K562 (cell line): ENCODE measurements around the gene CTDSP1. TPM values are rescaled to one million over a fixed set of nuclear protein-coding genes. Genes with fewer than 3 reads are reported as not detected.

ENCODE experiments used
- CEBPG ChIP-seq, 3 experiments: fragments of 200-800 bp in 1 of 3; sonication (Bioruptor generic) in 1 of 3; sonication (generic) in 1 of 3; formaldehyde crosslinking in 1 of 3; IDR thresholded peaks in 2 of 3; conservative IDR thresholded peaks in 1 of 3; 2 replicates each; pipeline versions ENCODE4 v1.6.1 to v1.8.0; 2016 to 2022; ENCODE audit warnings: missing compliant biosample characterization in 2 of 3, missing genetic modification characterization in 2 of 3, mild to moderate bottlenecking in 1 of 3, missing genetic modification reagents in 1 of 3
- CREM ChIP-seq: IDR thresholded peaks from 2 replicates; pipeline ENCODE4 v1.6.1; 2014; ENCODE audit warnings: antibody characterized with exemption, low read depth
- EHMT2 ChIP-seq: fragments of 450-650 bp; IDR thresholded peaks from 2 replicates; pipeline ENCODE4 v1.6.1; 2018; ENCODE audit warnings: antibody characterized with exemption
- ELF1 ChIP-seq: fragments of 200-800 bp; sonication (Bioruptor generic); IDR thresholded peaks from 2 replicates; pipeline ENCODE4 v1.6.1; 2016; ENCODE audit warnings: missing genetic modification characterization, missing compliant biosample characterization
- ERF ChIP-seq: fragments of 450-650 bp; formaldehyde crosslinking; IDR thresholded peaks from 2 replicates; pipeline ENCODE4 v1.4.0; 2020; ENCODE audit warnings: mild to moderate bottlenecking, mixed read lengths
- ETV1 ChIP-seq: fragments of 450-650 bp; conservative IDR thresholded peaks from 2 replicates; pipeline ENCODE4 v1.6.1; 2016; ENCODE audit warnings: missing genetic modification characterization, control low read depth, low read depth, missing compliant biosample characterization
- KLF10 ChIP-seq: fragments of 250-450 bp; sonication (Bioruptor Pico); IDR thresholded peaks from 2 replicates; pipeline ENCODE4 v1.6.1; 2021; ENCODE audit warnings: matching md5 sums
- MECOM ChIP-seq: fragments of 250-450 bp; sonication (Bioruptor Pico); IDR thresholded peaks from 2 replicates; pipeline ENCODE4 v1.8.0; 2022; ENCODE audit warnings: inconsistent platforms
- MNT ChIP-seq, 2 experiments: fragments of 450-650 bp; conservative IDR thresholded peaks; 2 replicates each; pipeline ENCODE4 v1.6.1; 2017; ENCODE audit warnings: mild to moderate bottlenecking in 2 of 2, moderate library complexity in 2 of 2
- PHB2 ChIP-seq: fragments of 450-650 bp; IDR thresholded peaks from 2 replicates; pipeline ENCODE4 v1.6.1; 2017; ENCODE audit warnings: low read depth
- RBM39 ChIP-seq: fragments of 200-400 bp; formaldehyde crosslinking; optimal IDR thresholded peaks from 2 replicates; pipeline ENCODE3; 2018; ENCODE audit warnings: low read depth, low read length
- SMARCA5 ChIP-seq: fragments of 450-650 bp; IDR thresholded peaks from 2 replicates; pipeline ENCODE4 v1.6.1; 2016
- SNIP1 ChIP-seq: fragments of 450-650 bp; IDR thresholded peaks from 2 replicates; pipeline ENCODE4 v1.7.1; 2017; ENCODE audit warnings: low read depth, mild to moderate bottlenecking
- THRAP3 ChIP-seq: fragments of 450-650 bp; IDR thresholded peaks from 2 replicates; pipeline ENCODE4 v1.6.1; 2016; ENCODE audit warnings: mild to moderate bottlenecking, inconsistent platforms, borderline replicate concordance
- ZBTB8A ChIP-seq: fragments of 450-650 bp; IDR thresholded peaks from 2 replicates; pipeline ENCODE4 v1.6.1; 2018; ENCODE audit warnings: mild to moderate bottlenecking, moderate library complexity; ENCODE audit not compliant: partially characterized antibody
- ZNF174 ChIP-seq: fragments of 250-450 bp; sonication (Bioruptor Pico); IDR thresholded peaks from 2 replicates; pipeline ENCODE4 v1.4.0; 2020; ENCODE audit warnings: mild to moderate bottlenecking
- ZNF77 ChIP-seq: fragments of 250-450 bp; sonication (Bioruptor Pico); IDR thresholded peaks from 2 replicates; pipeline ENCODE4 v1.5.0; 2020
- polyA plus RNA-seq, 8 experiments: library from polyadenylated mRNA; depleted of rRNA in 4 of 8; stranded (reverse) in 5 of 8; unstranded in 3 of 8; fragments of >200 nt; fragmentation: Nextera tagmentation in 2 of 8; fragmentation: Illumina TruSeq in 1 of 8; extraction: Ambion mirVana in 2 of 8; extraction: Trizol in 1 of 8; gene quantifications; 2 replicates each; pipeline versions ENCODE4 v1.2.1 to v1.2.3, GENCODE V29; 2011 to 2014; ENCODE audit warnings: inconsistent platforms in 1 of 8, missing spikeins in 1 of 8
- total RNA-seq, 7 experiments: library from RNA; depleted of rRNA in 6 of 7; stranded (reverse); fragments of >200 nt in 6 of 7; fragmentation: Illumina TruSeq in 2 of 7; extraction: Trizol in 2 of 7; gene quantifications; 2 replicates each; pipeline versions ENCODE4 v1.2.1 to v1.2.3, GENCODE V29; 2011 to 2021; ENCODE audit warnings: low replicate concordance in 1 of 7
- TF ChIP-seq, protein P1 (sequence below): IDR thresholded peaks from 2 replicates; pipeline ENCODE4 v1.6.1; 2011; ENCODE audit not compliant: insufficient read length; ENCODE audit errors: extremely low read depth
- TF ChIP-seq, protein P2 (sequence below): fragments of 450-650 bp; formaldehyde crosslinking; IDR thresholded peaks from 2 replicates; pipeline ENCODE4 v1.4.0; 2020; ENCODE audit warnings: mild to moderate bottlenecking, moderate library complexity
- TF ChIP-seq, protein P3 (sequence below): fragments of 250-450 bp; sonication (Bioruptor Pico); IDR thresholded peaks from 2 replicates; pipeline ENCODE4 v1.9.0; 2021; ENCODE audit warnings: mild to moderate bottlenecking, inconsistent platforms
- TF ChIP-seq, protein P4 (sequence below): fragments of 450-650 bp; IDR thresholded peaks from 2 replicates; pipeline ENCODE4 v1.6.1; 2016; ENCODE audit warnings: antibody characterized with exemption

CTDSP1 gene
- total and polyA plus RNA-seq, 9 of the 15 experiments (the other 6 are each of a cell fraction or from before 2014, with no cell fraction given) = 2.4 to 74.8 (median 45.8) TPM

- TF ChIP-seq MNT (conservative IDR thresholded peaks at IDR 0.05) (0 out of 4 replicates have a peak, but pooled peaks of 1 of the 2 experiments have one; percentile 24), SNIP1 (no peak), MECOM (CRISPR knock-in tag) (no peak), EHMT2 (peak; percentile 50; the same call in 1 of the 2 replicates), THRAP3 (no peak), RBM39 (no peak), ELF1 (tag) (no peak), SMARCA5 (no peak), ERF (CRISPR knock-in tag) (no peak), ETV1 (tag) (no peak), PHB2 (no peak), CEBPG (CRISPR knock-in tag; IDR thresholded peaks at IDR 0.05) (no peak), CEBPG (tag; conservative IDR thresholded peaks at IDR 0.05 in 1 of 2, IDR thresholded peaks at IDR 0.05 in 1 of 2) (no peak), ZBTB8A (no peak), CREM (peak; percentile 49; the same call in 1 of the 2 replicates), ZNF174 (CRISPR knock-in tag) (no peak), ZNF77 (CRISPR knock-in tag) (no peak), KLF10 (no peak)
- TF ChIP-seq, protein P1, sequence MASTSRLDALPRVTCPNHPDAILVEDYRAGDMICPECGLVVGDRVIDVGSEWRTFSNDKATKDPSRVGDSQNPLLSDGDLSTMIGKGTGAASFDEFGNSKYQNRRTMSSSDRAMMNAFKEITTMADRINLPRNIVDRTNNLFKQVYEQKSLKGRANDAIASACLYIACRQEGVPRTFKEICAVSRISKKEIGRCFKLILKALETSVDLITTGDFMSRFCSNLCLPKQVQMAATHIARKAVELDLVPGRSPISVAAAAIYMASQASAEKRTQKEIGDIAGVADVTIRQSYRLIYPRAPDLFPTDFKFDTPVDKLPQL = no peak
- TF ChIP-seq, protein P2, sequence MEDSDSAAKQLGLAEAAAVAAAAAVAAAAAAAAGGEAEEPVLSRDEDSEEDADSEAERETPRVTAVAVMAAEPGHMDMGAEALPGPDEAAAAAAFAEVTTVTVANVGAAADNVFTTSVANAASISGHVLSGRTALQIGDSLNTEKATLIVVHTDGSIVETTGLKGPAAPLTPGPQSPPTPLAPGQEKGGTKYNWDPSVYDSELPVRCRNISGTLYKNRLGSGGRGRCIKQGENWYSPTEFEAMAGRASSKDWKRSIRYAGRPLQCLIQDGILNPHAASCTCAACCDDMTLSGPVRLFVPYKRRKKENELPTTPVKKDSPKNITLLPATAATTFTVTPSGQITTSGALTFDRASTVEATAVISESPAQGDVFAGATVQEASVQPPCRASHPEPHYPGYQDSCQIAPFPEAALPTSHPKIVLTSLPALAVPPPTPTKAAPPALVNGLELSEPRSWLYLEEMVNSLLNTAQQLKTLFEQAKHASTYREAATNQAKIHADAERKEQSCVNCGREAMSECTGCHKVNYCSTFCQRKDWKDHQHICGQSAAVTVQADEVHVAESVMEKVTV (CRISPR knock-in tag) = no peak
- TF ChIP-seq, protein P3, sequence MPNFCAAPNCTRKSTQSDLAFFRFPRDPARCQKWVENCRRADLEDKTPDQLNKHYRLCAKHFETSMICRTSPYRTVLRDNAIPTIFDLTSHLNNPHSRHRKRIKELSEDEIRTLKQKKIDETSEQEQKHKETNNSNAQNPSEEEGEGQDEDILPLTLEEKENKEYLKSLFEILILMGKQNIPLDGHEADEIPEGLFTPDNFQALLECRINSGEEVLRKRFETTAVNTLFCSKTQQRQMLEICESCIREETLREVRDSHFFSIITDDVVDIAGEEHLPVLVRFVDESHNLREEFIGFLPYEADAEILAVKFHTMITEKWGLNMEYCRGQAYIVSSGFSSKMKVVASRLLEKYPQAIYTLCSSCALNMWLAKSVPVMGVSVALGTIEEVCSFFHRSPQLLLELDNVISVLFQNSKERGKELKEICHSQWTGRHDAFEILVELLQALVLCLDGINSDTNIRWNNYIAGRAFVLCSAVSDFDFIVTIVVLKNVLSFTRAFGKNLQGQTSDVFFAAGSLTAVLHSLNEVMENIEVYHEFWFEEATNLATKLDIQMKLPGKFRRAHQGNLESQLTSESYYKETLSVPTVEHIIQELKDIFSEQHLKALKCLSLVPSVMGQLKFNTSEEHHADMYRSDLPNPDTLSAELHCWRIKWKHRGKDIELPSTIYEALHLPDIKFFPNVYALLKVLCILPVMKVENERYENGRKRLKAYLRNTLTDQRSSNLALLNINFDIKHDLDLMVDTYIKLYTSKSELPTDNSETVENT (CRISPR knock-in tag) = no peak
- TF ChIP-seq, protein P4, sequence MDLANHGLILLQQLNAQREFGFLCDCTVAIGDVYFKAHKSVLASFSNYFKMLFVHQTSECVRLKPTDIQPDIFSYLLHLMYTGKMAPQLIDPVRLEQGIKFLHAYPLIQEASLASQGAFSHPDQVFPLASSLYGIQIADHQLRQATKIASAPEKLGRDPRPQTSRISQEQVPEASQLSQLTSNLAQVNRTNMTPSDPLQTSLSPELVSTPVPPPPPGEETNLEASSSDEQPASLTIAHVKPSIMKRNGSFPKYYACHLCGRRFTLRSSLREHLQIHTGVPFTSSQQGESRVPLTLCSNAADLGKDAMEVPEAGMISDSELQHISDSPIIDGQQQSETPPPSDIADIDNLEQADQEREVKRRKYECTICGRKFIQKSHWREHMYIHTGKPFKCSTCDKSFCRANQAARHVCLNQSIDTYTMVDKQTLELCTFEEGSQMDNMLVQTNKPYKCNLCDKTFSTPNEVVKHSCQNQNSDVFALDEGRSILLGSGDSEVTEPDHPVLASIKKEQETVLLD = peak; percentile 53; the same call in 1 of the 2 replicates
Observed at GRCh38 chr2:218422403-218423086, 22.9 kb downstream of the CTDSP1 start (continued).
